Right lobe of liver (tissue), 6 donors: ENCODE data around the gene PUM2. TPM values are rescaled to one million over a fixed set of nuclear protein-coding genes. Genes with fewer than 3 reads are reported as not detected.

Experiments
- ATAC-seq, 4 donors: fragments of 200-7000 bp; cut with Tn5 transposase; one replicate each; pipeline ENCODE4 v1.9.1; 2020; ENCODE audit warnings: mild to moderate bottlenecking in 4 of 4, moderate library complexity in 4 of 4
- DNase-seq, 3 donors: peaks; one replicate each; pipeline ENCODE4 v3.0.0-alpha.2; 2020
- H3K27ac ChIP-seq, 3 donors: fragments of 200-600 bp; one replicate each; pipeline ENCODE4 v1.8.0; 2022
- H3K27me3 ChIP-seq, 2 donors: fragments of 200-600 bp; one replicate each; pipeline ENCODE4 v1.8.0; 2022
- H3K36me3 ChIP-seq, 4 donors: fragments of 200-600 bp; sonication (generic) in 1 of 4; one replicate each; pipeline versions ENCODE4 v1.5.1 to v1.8.0; 2017 to 2022; ENCODE audit warnings: control low read depth in 1 of 4
- H3K4me1 ChIP-seq, 4 donors: fragments of 200-600 bp; sonication (generic) in 1 of 4; one replicate each; pipeline versions ENCODE4 v1.5.1 to v1.8.0; 2017 to 2022; ENCODE audit warnings: control low read depth in 1 of 4
- H3K4me3 ChIP-seq, 3 donors: fragments of 200-600 bp; one replicate each; pipeline ENCODE4 v1.8.0; 2022
- H3K9me3 ChIP-seq, 4 donors: fragments of 200-600 bp; sonication (generic) in 1 of 4; one replicate each; pipeline versions ENCODE4 v1.5.1 to v1.8.0; 2017 to 2022; ENCODE audit warnings: control low read depth in 1 of 4
- CTCF ChIP-seq, 4 donors: fragments of 200-600 bp in 3 of 4; fragments of 450-650 bp in 1 of 4; IDR thresholded peaks; one replicate each; pipeline versions ENCODE4 v1.5.1 to v1.8.0; 2016 to 2022; ENCODE audit warnings: antibody characterized with exemption in 4 of 4, mild to moderate bottlenecking in 2 of 4
- POLR2A ChIP-seq: fragments of 450-650 bp; IDR thresholded peaks from one replicate; pipeline ENCODE4 v1.6.1; 2017; ENCODE audit warnings: antibody characterized with exemption, mild to moderate bottlenecking
- WGBS: methylation state at CpG from one replicate; pipeline ENCODE4 v1.1.6; 2018; ENCODE audit warnings: low coverage, low lambda C conversion rate; ENCODE audit not compliant: insufficient coverage; ENCODE audit errors: missing lambda C conversion rate; 5-methylcytosine and 5-hydroxymethylcytosine counted together
- intact Hi-C, 2 donors: fragments of 100-400 bp; cut with DNase I; formaldehyde crosslinking; loops; one replicate each; pipeline versions ENCODE4 v1.11.2 to v1.14.1; 2022
- total RNA-seq, 6 experiments: library from RNA; depleted of rRNA in 2 of 6; stranded (reverse); fragments of >200 nt in 2 of 6; fragmentation: NEBNext Ultra II Directional in 3 of 6; extraction: Animal tissue kit (Norgen Biotek cat#: 25700) in 3 of 6; gene quantifications; one replicate each; pipeline versions ENCODE4 v1.1.0 to v1.2.4, GENCODE V29; 2016 to 2023
- donor health status: DM: no; HTN: yes; CAD: no.
- donor health status: DM: no; HTN: no; CAD: no.
- donor health status: DM: no; HTN: no; CAD: no.
- donor health status: DM: no; HTN: yes; CAD: no.
- donor health status: DM: no; HTN: yes; CAD: no.

PUM2 gene
- total RNA-seq, 6 experiments from 2014 or later, result 31.3 to 62.2 (median 51.5) TPM

- TF ChIP-seq CTCF (IDR thresholded peaks at IDR 0.05) (no peak), POLR2A (no peak)
- no peaks in the 10 kb centered on the region for H3K36me3 ChIP-seq
- H3K4me3 ChIP-seq, result no peak overlapping the region
- peaks cover 0 to 23% (median 9%) of the 10 kb centered on the region in 4 donors for H3K4me1 ChIP-seq
- H3K9me3 ChIP-seq, result no peaks in the 10 kb centered on the region
- ATAC-seq, result no peak
- no peak overlapping the region for H3K27ac ChIP-seq
- 81% methylated on average over 9 of the region's 9 CpGs for WGBS
- no peaks in the 10 kb centered on the region for H3K27me3 ChIP-seq
- no peak for DNase-seq
- intact Hi-C loops, result no loop called here
These were observed 2.8 kb upstream of the PUM2 start for GRCh38 chr2:20353241-20353992.

- ATAC-seq (no peak), DNase-seq (no peak)
- no peaks in the 10 kb centered on the region for H3K9me3 ChIP-seq
- intact Hi-C loops, result no loop called here
- no peak overlapping the region for H3K27ac ChIP-seq
- no peaks in the 10 kb centered on the region for H3K27me3 ChIP-seq
- TF ChIP-seq CTCF (IDR thresholded peaks at IDR 0.05) (no peak), POLR2A (no peak)
- H3K4me1 ChIP-seq, result peaks cover 0 to 28% (median 13%) of the 10 kb centered on the region in 4 donors
- 83% methylated on average over 5 of the region's 5 CpGs for WGBS
- H3K4me3 ChIP-seq, result no peak overlapping the region
- no peaks in the 10 kb centered on the region for H3K36me3 ChIP-seq
These were observed 2.1 kb upstream of the PUM2 start for GRCh38 chr2:20352581-20353216.

GRCh38 chr2:20352230-20352578, 1.6 kb upstream of the PUM2 start:
- H3K27me3 ChIP-seq, result no peaks in the 10 kb centered on the region
- peaks cover 0 to 32% (median 14%) of the 10 kb centered on the region in 4 donors for H3K4me1 ChIP-seq
- DNase-seq, result no peak
- WGBS, result 59% methylated on average over 4 of the region's 4 CpGs
- peak overlapping the region in 2 of 3 donors; percentile 89 to 96 for H3K27ac ChIP-seq
- intact Hi-C loops, result no loop called here
- H3K36me3 ChIP-seq, result no peaks in the 10 kb centered on the region
- no peaks in the 10 kb centered on the region for H3K9me3 ChIP-seq
- no peak for TF ChIP-seq CTCF (IDR thresholded peaks at IDR 0.05)
- TF ChIP-seq POLR2A, result no peak
- ATAC-seq, result no peak
- H3K4me3 ChIP-seq, result no peak overlapping the region

GRCh38 chr2:20351555-20352229, 1.0 kb upstream of the PUM2 start:
- Histone ChIP-seq H3K27me3 (no peaks in the 10 kb centered on the region), H3K4me1 (peaks cover 0 to 32% (median 15%) of the 10 kb centered on the region in 4 donors), H3K27ac (peak overlapping the region; percentile 89 to 96 (median 95)), H3K9me3 (no peaks in the 10 kb centered on the region), H3K36me3 (no peaks in the 10 kb centered on the region), H3K4me3 (peak overlapping the region; percentile 72 to 87 (median 81))
- TF ChIP-seq CTCF (IDR thresholded peaks at IDR 0.05) (no peak), POLR2A (no peak)
- 8% methylated on average over 11 of the region's 13 CpGs for WGBS
- ATAC-seq (peak; percentile 16 to 53 (median 40)), DNase-seq (peak in 1 of 3 donors; percentile 69)
- intact Hi-C loops, result no loop called here
